ENCODE measurements around the gene GSTO1. TPM values are rescaled to one million over a fixed set of nuclear protein-coding genes. Genes with fewer than 3 reads are reported as not detected.

The GSTO1 gene
- polyA plus RNA-seq, 1 donor (not counting 4 experiments of a cell fraction or from before 2014, with no cell fraction given): 338 TPM

GRCh38 chr10:104209575-104210198, 45.0 kb upstream of the GSTO1 start:
- Histone ChIP-seq H3K4me3 (ENCODE audit: control insufficient read depth in 2 of 3, extremely low read depth in 1 of 3, insufficient read depth in 2 of 3, low read depth in 1 of 3, low read length in 3 of 3) (no peak overlapping the region), H3K27me3 (ENCODE audit: control insufficient read depth, extremely low read depth, insufficient read depth, low read length) (no peaks in the 10 kb centered on the region), H3K27ac (ENCODE audit: control insufficient read depth, insufficient read depth, low read length) (no peak overlapping the region), H3K4me1 (ENCODE audit: control insufficient read depth, extremely low read depth, insufficient read depth, low read length) (no peaks in the 10 kb centered on the region), H3K36me3 (ENCODE audit: control insufficient read depth in 2 of 2, extremely low read depth in 1 of 2, insufficient read depth in 2 of 2, low read length in 2 of 2) (no peaks in the 10 kb centered on the region), H3K9me1 (ENCODE audit: control insufficient read depth, extremely low read depth, insufficient read depth, low read length) (no peaks in the 10 kb centered on the region), H2AFZ (ENCODE audit: control insufficient read depth, low read length) (no peak overlapping the region), H3K79me2 (ENCODE audit: control insufficient read depth, insufficient read depth, low read length) (no peaks in the 10 kb centered on the region), H3K4me2 (ENCODE audit: control insufficient read depth, extremely low read depth, insufficient read depth, low read depth, low read length) (no peak overlapping the region), H4K20me1 (ENCODE audit: control insufficient read depth, extremely low read depth, insufficient read depth, low read length) (no peaks in the 10 kb centered on the region), H3K9me3 (ENCODE audit: control insufficient read depth, low read depth, low read length) (no peaks in the 10 kb centered on the region), H3K9ac (ENCODE audit: control insufficient read depth, extremely low read depth, insufficient read depth, low read length) (no peak overlapping the region)
- no peak for DNase-seq (ENCODE audit: low read depth, low spot score)
- FAIRE-seq: peak; percentile 65
- dilution Hi-C loops (cut with MboI; ENCODE audit: extremely low pct_ligation_motif_present, low sequenced_read_pairs): no loop called here
- TF ChIP-seq EZH2 (IDR thresholded peaks at IDR 0.05; ENCODE audit: low read length): no peak
- TF ChIP-seq, protein P1, sequence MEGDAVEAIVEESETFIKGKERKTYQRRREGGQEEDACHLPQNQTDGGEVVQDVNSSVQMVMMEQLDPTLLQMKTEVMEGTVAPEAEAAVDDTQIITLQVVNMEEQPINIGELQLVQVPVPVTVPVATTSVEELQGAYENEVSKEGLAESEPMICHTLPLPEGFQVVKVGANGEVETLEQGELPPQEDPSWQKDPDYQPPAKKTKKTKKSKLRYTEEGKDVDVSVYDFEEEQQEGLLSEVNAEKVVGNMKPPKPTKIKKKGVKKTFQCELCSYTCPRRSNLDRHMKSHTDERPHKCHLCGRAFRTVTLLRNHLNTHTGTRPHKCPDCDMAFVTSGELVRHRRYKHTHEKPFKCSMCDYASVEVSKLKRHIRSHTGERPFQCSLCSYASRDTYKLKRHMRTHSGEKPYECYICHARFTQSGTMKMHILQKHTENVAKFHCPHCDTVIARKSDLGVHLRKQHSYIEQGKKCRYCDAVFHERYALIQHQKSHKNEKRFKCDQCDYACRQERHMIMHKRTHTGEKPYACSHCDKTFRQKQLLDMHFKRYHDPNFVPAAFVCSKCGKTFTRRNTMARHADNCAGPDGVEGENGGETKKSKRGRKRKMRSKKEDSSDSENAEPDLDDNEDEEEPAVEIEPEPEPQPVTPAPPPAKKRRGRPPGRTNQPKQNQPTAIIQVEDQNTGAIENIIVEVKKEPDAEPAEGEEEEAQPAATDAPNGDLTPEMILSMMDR (optimal IDR thresholded peaks at IDR 0.05 in 1 of 3, IDR thresholded peaks at IDR 0.05 in 1 of 3, conservative IDR thresholded peaks at IDR 0.05 in 1 of 3; ENCODE audit: extremely low read depth in 1 of 3, insufficient read depth in 2 of 3, low read length in 3 of 3): peak; percentile 51 to 62 (median 62)

- H3K79me2 ChIP-seq (ENCODE audit: control insufficient read depth, insufficient read depth, low read length): no peaks in the 10 kb centered on the region
- H3K4me3 ChIP-seq (ENCODE audit: control insufficient read depth in 2 of 3, extremely low read depth in 1 of 3, insufficient read depth in 2 of 3, low read depth in 1 of 3, low read length in 3 of 3): no peak overlapping the region
- no peaks in the 10 kb centered on the region for H3K4me1 ChIP-seq (ENCODE audit: control insufficient read depth, extremely low read depth, insufficient read depth, low read length)
- H3K27ac ChIP-seq (ENCODE audit: control insufficient read depth, insufficient read depth, low read length): no peak overlapping the region
- FAIRE-seq: no peak
- no peak for TF ChIP-seq EZH2 (IDR thresholded peaks at IDR 0.05; ENCODE audit: low read length)
- TF ChIP-seq, protein P1 (optimal IDR thresholded peaks at IDR 0.05 in 1 of 3, IDR thresholded peaks at IDR 0.05 in 1 of 3, conservative IDR thresholded peaks at IDR 0.05 in 1 of 3; ENCODE audit: extremely low read depth in 1 of 3, insufficient read depth in 2 of 3, low read length in 3 of 3): no peak
- no peak overlapping the region for H3K9ac ChIP-seq (ENCODE audit: control insufficient read depth, extremely low read depth, insufficient read depth, low read length)
- peaks cover 7% of the 10 kb centered on the region for H3K27me3 ChIP-seq (ENCODE audit: control insufficient read depth, extremely low read depth, insufficient read depth, low read length)
- no peaks in the 10 kb centered on the region for H3K9me3 ChIP-seq (ENCODE audit: control insufficient read depth, low read depth, low read length)
- H3K36me3 ChIP-seq (ENCODE audit: control insufficient read depth in 2 of 2, extremely low read depth in 1 of 2, insufficient read depth in 2 of 2, low read length in 2 of 2): no peaks in the 10 kb centered on the region
- H2AFZ ChIP-seq (ENCODE audit: control insufficient read depth, low read length): no peak overlapping the region
- dilution Hi-C loops (cut with MboI; ENCODE audit: extremely low pct_ligation_motif_present, low sequenced_read_pairs): no loop called here
- H4K20me1 ChIP-seq (ENCODE audit: control insufficient read depth, extremely low read depth, insufficient read depth, low read length): no peaks in the 10 kb centered on the region
- H3K9me1 ChIP-seq (ENCODE audit: control insufficient read depth, extremely low read depth, insufficient read depth, low read length): no peaks in the 10 kb centered on the region
- no peak for DNase-seq (ENCODE audit: low read depth, low spot score)
- no peak overlapping the region for H3K4me2 ChIP-seq (ENCODE audit: control insufficient read depth, extremely low read depth, insufficient read depth, low read depth, low read length)
Measured at GRCh38 chr10:104216631-104217030, 38.1 kb upstream of the GSTO1 start.
